ENCODE measurements around the gene PLXNC1.

- no peak for TF ChIP-seq EP300 (IDR thresholded peaks at IDR 0.05)
- no peak for TF ChIP-seq CTCF (IDR thresholded peaks at IDR 0.05)
These were observed 181.0 kb downstream of the PLXNC1 start for GRCh38 chr12:94329366-94329765.

Data from upper lobe of left lung (tissue), 4 donors.